H1 (cell line): ENCODE results near the gene MRAP2. TPM values are rescaled to one million over a fixed set of nuclear protein-coding genes. Genes with fewer than 3 reads are reported as not detected.

Experiments used
- CTCF ChIA-PET: fragments of 300-600 bp; sonication (Branson Sonifier 250); formaldehyde crosslinking; loops from one replicate; lab custom pipeline; 2021; ENCODE audit not compliant: partially characterized antibody; lab: Charles Lee
- POLR2A ChIA-PET: fragments of 300-600 bp; sonication (Branson Sonifier 250); formaldehyde crosslinking; loops from one replicate; lab custom pipeline; 2021; ENCODE audit warnings: inconsistent platforms; ENCODE audit not compliant: partially characterized antibody; lab: Charles Lee
- DNase-seq, 2 experiments: peaks; one replicate each; pipeline versions ENCODE4 v3.0.0 to v3.0.0-alpha.2; 2010 to 2022; ENCODE audit warnings: low spot score in 2 of 2, low read depth in 1 of 2, mixed read lengths in 1 of 2
- FAIRE-seq: peaks from 2 replicates; lab custom pipeline; 2011; peaks lifted over from hg19 to GRCh38; lab: Jason Lieb, UNC
- H2AFZ ChIP-seq: 2 replicates; pipeline ENCODE4 v1.8.1; 2012; ENCODE audit warnings: low read length, inconsistent platforms
- H2AK5ac ChIP-seq: 2 replicates; pipeline ENCODE4 v1.6.1; 2013; ENCODE audit warnings: low read depth, low read length
- H2BK120ac ChIP-seq: replicated peaks from 2 replicates; pipeline ENCODE3; 2013; ENCODE audit warnings: low read depth, low read length, inconsistent platforms
- H2BK12ac ChIP-seq: 2 replicates; pipeline ENCODE4 v1.6.1; 2013; ENCODE audit warnings: low read depth, low read length
- H2BK15ac ChIP-seq: 2 replicates; pipeline ENCODE4 v1.6.1; 2013; ENCODE audit warnings: low read length
- H2BK20ac ChIP-seq: 2 replicates; pipeline ENCODE4 v1.6.1; 2013; ENCODE audit warnings: low read length
- H2BK5ac ChIP-seq: 2 replicates; pipeline ENCODE4 v1.6.1; 2013; ENCODE audit warnings: low read depth, low read length
- H3K14ac ChIP-seq: 2 replicates; pipeline ENCODE4 v1.6.1; 2013; ENCODE audit warnings: inconsistent platforms; ENCODE audit not compliant: insufficient read length
- H3K18ac ChIP-seq: 2 replicates; pipeline ENCODE4 v1.6.1; 2013; ENCODE audit warnings: low read length; ENCODE audit errors: extremely low read depth
- H3K23ac ChIP-seq: 2 replicates; pipeline ENCODE4 v1.6.1; 2013; ENCODE audit warnings: inconsistent platforms; ENCODE audit not compliant: insufficient read length
- H3K23me2 ChIP-seq: 2 replicates; pipeline ENCODE4 v1.6.1; 2013; ENCODE audit warnings: low read depth, low read length
- H3K27ac ChIP-seq: 2 replicates; pipeline ENCODE4 v1.6.1; 2011; ENCODE audit warnings: low read depth, low read length, inconsistent platforms
- H3K27me3 ChIP-seq, 4 experiments: replicated peaks in 1 of 4; 1 replicate in 1 of 4; 2 replicates in 3 of 4; pipeline versions ENCODE4 v1.6.1 to v1.8.1; 2011 to 2013; ENCODE audit warnings: low read length in 3 of 4, mild to moderate bottlenecking in 3 of 4, inconsistent platforms in 2 of 4, mixed read lengths in 2 of 4, moderate library complexity in 1 of 4; ENCODE audit not compliant: control insufficient read depth in 3 of 4, insufficient read depth in 3 of 4; ENCODE audit errors: extremely low read depth in 1 of 4
- H3K36me3 ChIP-seq, 4 experiments: 2 replicates each; pipeline versions ENCODE4 v1.6.1 to v1.8.1; 2011 to 2013; ENCODE audit warnings: mild to moderate bottlenecking in 4 of 4, low read length in 3 of 4, moderate library complexity in 2 of 4, control low read depth in 1 of 4, inconsistent platforms in 1 of 4; ENCODE audit not compliant: insufficient read depth in 4 of 4, control insufficient read depth in 2 of 4
- H3K4ac ChIP-seq: replicated peaks from 2 replicates; pipeline ENCODE3; 2013; ENCODE audit warnings: low read length, low read depth, mixed read lengths, inconsistent platforms; ENCODE audit not compliant: insufficient read length
- H3K4me1 ChIP-seq, 4 experiments: replicated peaks in 1 of 4; 1 replicate in 1 of 4; 2 replicates in 3 of 4; pipeline versions ENCODE4 v1.6.1 to v1.8.1; 2011 to 2013; ENCODE audit warnings: low read length in 3 of 4, inconsistent platforms in 2 of 4, mixed read lengths in 1 of 4; ENCODE audit not compliant: insufficient read depth in 4 of 4, control insufficient read depth in 3 of 4
- H3K4me2 ChIP-seq, 2 experiments: 2 replicates each; pipeline versions ENCODE4 v1.6.1 to v1.8.1; 2011 to 2013; ENCODE audit warnings: low read depth in 2 of 2, low read length in 2 of 2, control low read depth in 1 of 2, inconsistent platforms in 1 of 2, mild to moderate bottlenecking in 1 of 2; ENCODE audit not compliant: insufficient read depth in 1 of 2
- H3K4me3 ChIP-seq, 4 experiments: fragments of 200-600, 300-600 bp in 1 of 4; sonication (generic), shearing (Covaris generic), sonication (Bioruptor Twin) in 1 of 4; 2 replicates each; pipeline versions ENCODE4 v1.5.1 to v1.8.1; 2011 to 2016; ENCODE audit warnings: low read length in 4 of 4, low read depth in 3 of 4, control low read depth in 2 of 4, inconsistent platforms in 2 of 4, mild to moderate bottlenecking in 2 of 4, mixed read lengths in 1 of 4, moderate library complexity in 1 of 4; ENCODE audit not compliant: insufficient read depth in 2 of 4; ENCODE audit errors: extremely low read depth in 1 of 4
- H3K56ac ChIP-seq: replicated peaks from 2 replicates; pipeline ENCODE3; 2013; ENCODE audit warnings: low read depth, mild to moderate bottlenecking, mixed read lengths, low read length, inconsistent platforms; ENCODE audit not compliant: insufficient read length
- H3K79me1 ChIP-seq: 2 replicates; pipeline ENCODE4 v1.6.1; 2013; ENCODE audit warnings: low read depth, low read length, control low read depth
- H3K79me2 ChIP-seq, 2 experiments: 2 replicates each; pipeline versions ENCODE4 v1.6.1 to v1.8.1; 2012 to 2013; ENCODE audit warnings: low read length in 2 of 2, mild to moderate bottlenecking in 2 of 2, inconsistent platforms in 1 of 2; ENCODE audit not compliant: insufficient read depth in 2 of 2, control insufficient read depth in 1 of 2
- H3K9ac ChIP-seq, 4 experiments: replicated peaks in 1 of 4; 1 replicate in 1 of 4; 2 replicates in 3 of 4; pipeline versions ENCODE4 v1.6.1 to v1.8.1; 2011 to 2013; ENCODE audit warnings: low read depth in 3 of 4, low read length in 3 of 4, control low read depth in 2 of 4, mild to moderate bottlenecking in 2 of 4, moderate library complexity in 2 of 4, inconsistent platforms in 1 of 4; ENCODE audit errors: extremely low read depth in 1 of 4
- H3K9me3 ChIP-seq, 2 experiments: 2 replicates each; pipeline versions ENCODE4 v1.6.1 to v1.8.1; 2012 to 2013; ENCODE audit warnings: mild to moderate bottlenecking in 2 of 2, moderate library complexity in 2 of 2, control low read depth in 1 of 2, inconsistent platforms in 1 of 2, low read depth in 1 of 2, low read length in 1 of 2, mixed read lengths in 1 of 2; ENCODE audit not compliant: insufficient read depth in 2 of 2
- H4K20me1 ChIP-seq, 2 experiments: replicated peaks in 1 of 2; 2 replicates each; pipeline versions ENCODE3 to v1.8.1; 2011 to 2013; ENCODE audit warnings: inconsistent platforms in 2 of 2, low read length in 2 of 2, mild to moderate bottlenecking in 1 of 2; ENCODE audit not compliant: insufficient read depth in 2 of 2, control insufficient read depth in 1 of 2
- H4K5ac ChIP-seq: 2 replicates; pipeline ENCODE4 v1.6.1; 2013; ENCODE audit warnings: low read length, low read depth, mixed read lengths, inconsistent platforms; ENCODE audit not compliant: insufficient read length
- H4K8ac ChIP-seq: 2 replicates; pipeline ENCODE4 v1.8.0; 2013; ENCODE audit warnings: mild to moderate bottlenecking, moderate library complexity, low read length, inconsistent platforms; ENCODE audit not compliant: insufficient read depth; ENCODE audit errors: extremely low read depth
- H4K91ac ChIP-seq: replicated peaks from 2 replicates; pipeline ENCODE3; 2013; ENCODE audit warnings: low read length, mixed read lengths, inconsistent platforms; ENCODE audit not compliant: insufficient read length
- BCL11A ChIP-seq, 2 experiments: IDR thresholded peaks; one replicate each; pipeline ENCODE4 v1.6.1; 2011; ENCODE audit warnings: low read depth in 2 of 2, low read length in 2 of 2, mild to moderate bottlenecking in 2 of 2
- EGR1 ChIP-seq: IDR thresholded peaks from 2 replicates; pipeline ENCODE4 v1.6.1; 2011; ENCODE audit warnings: low read depth, low read length, borderline replicate concordance
- HDAC2 ChIP-seq, 2 experiments: fragments of 300-600 bp in 1 of 2; sonication (generic) in 1 of 2; IDR thresholded peaks; 2 replicates each; pipeline ENCODE4 v1.6.1; 2011 to 2012; ENCODE audit warnings: low read depth in 2 of 2, low read length in 2 of 2, mild to moderate bottlenecking in 2 of 2, moderate library complexity in 2 of 2, borderline replicate concordance in 1 of 2, inconsistent platforms in 1 of 2
- NANOG ChIP-seq: IDR thresholded peaks from 2 replicates; pipeline ENCODE4 v1.6.1; 2011; ENCODE audit warnings: low read length, low read depth, mild to moderate bottlenecking, inconsistent platforms; ENCODE audit not compliant: insufficient read depth, poor library complexity, severe bottlenecking
- SAP30 ChIP-seq: fragments of 300-600 bp; sonication (generic); IDR thresholded peaks from 2 replicates; pipeline ENCODE4 v1.7.1; 2012; ENCODE audit warnings: low read length, moderate library complexity, mild to moderate bottlenecking, inconsistent platforms; ENCODE audit not compliant: insufficient read depth, insufficient replicate concordance
- TAF1 ChIP-seq: IDR thresholded peaks from 2 replicates; pipeline ENCODE4 v1.6.1; 2011; ENCODE audit warnings: mild to moderate bottlenecking, low read depth, low read length
- polyA plus RNA-seq, 7 experiments: library from polyadenylated mRNA; depleted of rRNA in 3 of 7; stranded (reverse) in 5 of 7; unstranded in 2 of 7; fragments of >200 nt in 5 of 7; fragments of 200-250 nt in 2 of 7; gene quantifications; 1 replicate in 5 of 7; 2 replicates in 1 of 7; 4 replicates in 1 of 7; pipeline versions ENCODE4 v1.2.1 to v1.2.3, GENCODE V29; 2011 to 2013; ENCODE audit warnings: missing spikeins in 2 of 7, mixed read lengths in 2 of 7
- total RNA-seq: library from RNA; stranded (reverse); fragmentation: NEBNext Ultra II Directional; extraction: Animal tissue kit (Norgen Biotek cat#: 25700); gene quantifications from 2 replicates; pipeline ENCODE4 v1.2.1, GENCODE V29; 2021

MRAP2 gene
- total and polyA plus RNA-seq, 2 of the 8 experiments (the other 6 are each of a cell fraction or from before 2014, with no cell fraction given): 5.0 to 11.0 TPM

GRCh38 chr6:83985715-83986114 lies 47.9 kb upstream of the MRAP2 start:
- H2BK20ac ChIP-seq: no peak overlapping the region
- H2BK12ac ChIP-seq: no peak overlapping the region
- no peak overlapping the region for H2AK5ac ChIP-seq
- no peak overlapping the region for H3K9ac ChIP-seq
- no peak overlapping the region for H3K14ac ChIP-seq
- H3K23me2 ChIP-seq: no peaks in the 10 kb centered on the region
- no peaks in the 10 kb centered on the region for H3K4me1 ChIP-seq
- H2BK5ac ChIP-seq: no peak overlapping the region
- no peak overlapping the region for H2AFZ ChIP-seq
- no peak for FAIRE-seq
- no peak overlapping the region for H4K8ac ChIP-seq
- H3K27ac ChIP-seq: no peak overlapping the region
- H3K18ac ChIP-seq: no peak overlapping the region
- H3K27me3 ChIP-seq: no peaks in the 10 kb centered on the region
- no peak overlapping the region for H4K91ac ChIP-seq
- no peak overlapping the region for H2BK15ac ChIP-seq
- H3K79me2 ChIP-seq: no peaks in the 10 kb centered on the region
- ChIA-PET POLR2A (no interaction called here), CTCF (interaction anchor here (1.0 kb wide), 1 partner anchor 16 kb away, joined by 3 read pairs; no protein-coding TSS in a partner anchor)
- no peak overlapping the region for H3K4me3 ChIP-seq
- no peak overlapping the region for H3K56ac ChIP-seq
- TF ChIP-seq HDAC2 (IDR thresholded peaks at IDR 0.05; ENCODE audit: borderline replicate concordance in 1 of 2, low read depth in 2 of 2, low read length in 2 of 2) (no peak), NANOG (no peak), EGR1 (no peak), SAP30 (no peak), TAF1 (no peak), BCL11A (IDR thresholded peaks at IDR 0.05; ENCODE audit: low read depth in 2 of 2, low read length in 2 of 2) (no peak)
- no peak overlapping the region for H4K5ac ChIP-seq
- H3K4ac ChIP-seq: no peak overlapping the region
- H2BK120ac ChIP-seq: no peak overlapping the region
- H3K23ac ChIP-seq: no peak overlapping the region
- no peaks in the 10 kb centered on the region for H3K36me3 ChIP-seq
- H3K4me2 ChIP-seq: no peak overlapping the region
- H3K79me1 ChIP-seq: no peaks in the 10 kb centered on the region
- H3K9me3 ChIP-seq: peaks cover 0 to 3% of the 10 kb centered on the region in 2 experiments; a peak in 1 of 4 replicates
- no peak for DNase-seq
- no peaks in the 10 kb centered on the region for H4K20me1 ChIP-seq
